Fibroblast of villous mesenchyme (primary cell): ENCODE data around the gene OR51V1. TPM values are rescaled to one million over a fixed set of nuclear protein-coding genes. Genes with fewer than 3 reads are reported as not detected.

Source experiments
- DNase-seq: peaks from one replicate; pipeline ENCODE4 v3.0.0-alpha.2; 2010; ENCODE audit warnings: low read depth
- H3K4me3 ChIP-seq: 2 replicates; pipeline ENCODE4 v1.5.1; 2011; ENCODE audit warnings: low read depth, mild to moderate bottlenecking, low read length
- CTCF ChIP-seq: IDR thresholded peaks from 2 replicates; pipeline ENCODE4 v1.5.1; 2012; ENCODE audit warnings: low read depth, mild to moderate bottlenecking, low read length; ENCODE audit not compliant: insufficient read depth
- total RNA-seq: library from RNA; depleted of rRNA; stranded (reverse); fragments of >200 nt; gene quantifications from 2 replicates; pipeline ENCODE4 v1.2.3, GENCODE V29; 2012

Gene OR51V1
- total RNA-seq, 1 donor: not detected

GRCh38 chr11:5238486-5238885 lies 38.0 kb upstream of the OR51V1 start:
- TF ChIP-seq CTCF: no peak

DNA sequence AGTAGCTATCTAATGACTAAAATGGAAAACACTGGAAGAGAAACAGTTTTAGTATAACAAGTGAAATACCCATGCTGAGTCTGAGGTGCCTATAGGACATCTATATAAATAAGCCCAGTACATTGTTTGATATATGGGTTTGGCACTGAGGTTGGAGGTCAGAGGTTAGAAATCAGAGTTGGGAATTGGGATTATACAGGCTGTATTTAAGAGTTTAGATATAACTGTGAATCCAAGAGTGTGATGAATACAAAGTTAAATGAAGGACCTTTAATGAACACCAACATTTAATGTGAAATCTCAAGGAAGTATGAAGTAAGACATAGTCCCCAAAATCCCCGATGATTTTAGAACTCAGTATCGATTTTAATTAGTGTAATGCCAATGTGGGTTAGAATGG lies 36.9 kb upstream of the OR51V1 start:
- no peak overlapping the region for H3K4me3 ChIP-seq
- TF ChIP-seq CTCF: no peak
- no peak for DNase-seq

More at GRCh38 chr11:5238486-5238885, 38.0 kb upstream of the OR51V1 start:
- no peak for DNase-seq
- no peak overlapping the region for H3K4me3 ChIP-seq

DNA sequence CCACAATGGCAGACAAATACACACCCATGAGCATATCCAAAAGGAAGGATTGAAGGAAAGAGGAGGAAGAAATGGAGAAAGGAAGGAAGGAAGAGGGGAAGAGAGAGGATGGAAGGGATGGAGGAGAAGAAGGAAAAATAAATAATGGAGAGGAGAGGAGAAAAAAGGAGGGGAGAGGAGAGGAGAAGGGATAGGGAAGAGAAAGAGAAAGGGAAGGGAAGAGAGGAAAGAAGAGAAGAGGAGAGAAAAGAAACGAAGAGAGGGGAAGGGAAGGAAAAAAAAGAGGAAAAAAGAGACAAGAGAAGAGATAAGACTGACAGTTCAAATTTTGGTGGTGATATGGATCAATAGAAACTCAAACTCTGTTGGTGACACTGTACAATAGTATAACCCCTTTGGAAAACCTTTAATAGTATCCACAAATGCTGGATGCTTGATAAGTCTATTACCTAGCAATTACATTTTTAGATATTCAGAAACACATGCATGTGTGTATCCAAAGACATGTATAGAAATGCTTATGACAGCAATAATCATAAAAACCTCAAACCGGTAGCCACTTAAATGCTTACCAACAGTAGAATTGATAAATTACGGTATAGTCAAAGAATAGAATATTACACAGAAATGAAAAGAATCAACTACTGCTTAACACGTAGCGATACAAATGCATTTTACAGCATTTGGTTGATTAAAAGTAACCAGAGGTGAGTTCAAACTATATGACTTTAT lies 35.0 kb upstream of the OR51V1 start:
- no peak for TF ChIP-seq CTCF
- H3K4me3 ChIP-seq: no peak overlapping the region
- DNase-seq: no peak

- DNase-seq: peak; percentile 61
- TF ChIP-seq CTCF: no peak
Measured at GRCh38 chr11:5234381-5234834, 33.9 kb upstream of the OR51V1 start, which contains the start of gene HBD. Gene HBD, minus strand, starts transcription at chr11:5234483. Its CDS starts 50 bp downstream, at chr11:5234433.

GRCh38 chr11:5233307-5233706 lies 32.8 kb upstream of the OR51V1 start:
- DNase-seq: no peak
- H3K4me3 ChIP-seq: no peak overlapping the region
- TF ChIP-seq CTCF: no peak

More at GRCh38 chr11:5234381-5234834, 33.9 kb upstream of the OR51V1 start, which contains the start of gene HBD:
- H3K4me3 ChIP-seq: no peak within 1 kb of the TSS

DNA sequence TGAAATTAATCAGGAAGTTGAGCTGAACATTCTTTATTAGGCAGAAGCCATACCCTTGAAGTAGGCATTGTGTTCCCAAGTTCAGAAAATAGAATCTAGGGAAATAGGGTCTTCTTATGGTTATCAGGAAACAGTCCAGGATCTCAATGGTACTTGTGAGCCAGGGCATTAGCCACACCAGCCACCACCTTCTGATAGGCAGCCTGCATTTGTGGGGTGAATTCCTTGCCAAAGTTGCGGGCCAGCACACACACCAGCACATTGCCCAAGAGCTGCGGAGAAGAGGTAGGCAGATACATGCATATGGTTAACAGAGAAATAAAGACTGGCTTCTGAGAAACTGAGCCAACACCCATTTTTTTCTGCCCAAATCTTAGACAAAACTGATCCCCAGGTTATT lies 32.3 kb upstream of the OR51V1 start:
- H3K4me3 ChIP-seq: no peak overlapping the region
- TF ChIP-seq CTCF: no peak
- no peak for DNase-seq
